Middle frontal gyrus (tissue), 1 donor: ENCODE measurements around the gene PRR16.
"Not testable (repeated sequence)": the region's sequence is repeated elsewhere in the genome, so short reads cannot be mapped to it uniquely, and the experiment has no call there.

Experiments
- DNase-seq: peaks from one replicate; pipeline ENCODE4 v3.0.0-alpha.2; 2015; ENCODE audit warnings: low spot score; ENCODE audit errors: extremely low spot score

The PRR16 gene

GRCh38 chr5:120638449-120638848 lies 174.3 kb downstream of the PRR16 start:
- DNase-seq: no peak

- DNase-seq: no peak
Observed at GRCh38 chr5:120640778-120641177, 176.7 kb downstream of the PRR16 start.

GRCh38 chr5:120644516-120644915 lies 180.4 kb downstream of the PRR16 start:
- DNase-seq: no peak

GRCh38 chr5:120655828-120656435 lies 191.8 kb downstream of the PRR16 start:
- DNase-seq: no peak

GRCh38 chr5:120657104-120657503 lies 193.0 kb downstream of the PRR16 start:
- no peak for DNase-seq

- DNase-seq: no peak
Observed at GRCh38 chr5:120677481-120677880, 213.4 kb downstream of the PRR16 start.

- no peak for DNase-seq
Observed at GRCh38 chr5:120678279-120678678, 214.2 kb downstream of the PRR16 start.

GRCh38 chr5:120682851-120683250 lies 218.8 kb downstream of the PRR16 start:
- no peak for DNase-seq

GRCh38 chr5:120683580-120683979 lies 219.5 kb downstream of the PRR16 start:
- no peak for DNase-seq

- no peak for DNase-seq
Observed at GRCh38 chr5:120684213-120684612, 220.1 kb downstream of the PRR16 start.

GRCh38 chr5:120684749-120685415 lies 220.8 kb downstream of the PRR16 start:
- DNase-seq: no peak

- DNase-seq: no peak
Observed at GRCh38 chr5:120690621-120691407, 226.7 kb downstream of the PRR16 start.

GRCh38 chr5:120692325-120692724 lies 228.2 kb downstream of the PRR16 start:
- DNase-seq: no peak

- DNase-seq: no peak
Observed at GRCh38 chr5:120695368-120695880, 231.3 kb downstream of the PRR16 start.

- DNase-seq: no peak
Observed at GRCh38 chr5:120697147-120697546, 233.0 kb downstream of the PRR16 start.

- not testable (repeated sequence) for DNase-seq
Observed at GRCh38 chr5:120697670-120698327, 233.7 kb downstream of the PRR16 start.

- DNase-seq: not testable (repeated sequence)
Observed at GRCh38 chr5:120700653-120701052, 236.6 kb downstream of the PRR16 start.

GRCh38 chr5:120702817-120703538 lies 238.9 kb downstream of the PRR16 start:
- DNase-seq: not testable (repeated sequence)

GRCh38 chr5:120703918-120704587 lies 240.0 kb downstream of the PRR16 start:
- peak; percentile 36 for DNase-seq

GRCh38 chr5:120706877-120707276 lies 242.8 kb downstream of the PRR16 start:
- no peak for DNase-seq
